Keratinocyte (primary cell): ENCODE data around the gene INTS1. TPM values are rescaled to one million over a fixed set of nuclear protein-coding genes. Genes with fewer than 3 reads are reported as not detected.

Source experiments
- DNase-seq: peaks from one replicate; pipeline ENCODE4 v3.0.0-alpha.2; 2011; ENCODE audit warnings: low read depth, missing footprints, low spot score
- FAIRE-seq: peaks from 2 replicates; lab custom pipeline; 2011; peaks lifted over from hg19 to GRCh38; lab: Jason Lieb, UNC
- H2AFZ ChIP-seq: 2 replicates; pipeline ENCODE4 v1.6.0; 2012; ENCODE audit warnings: low read length, control low read depth, inconsistent platforms; ENCODE audit not compliant: control insufficient read depth
- H3K27ac ChIP-seq: 2 replicates; pipeline ENCODE4 v1.5.1; 2011; ENCODE audit warnings: low read length; ENCODE audit not compliant: control insufficient read depth, insufficient read depth
- H3K27me3 ChIP-seq: 3 replicates; pipeline ENCODE4 v1.6.0; 2011; ENCODE audit warnings: low read length; ENCODE audit not compliant: control insufficient read depth, insufficient read depth; ENCODE audit errors: extremely low read depth
- H3K36me3 ChIP-seq, 2 experiments: 2 replicates in 1 of 2; 3 replicates in 1 of 2; pipeline ENCODE4 v1.5.1; 2011; ENCODE audit warnings: low read length in 2 of 2, mild to moderate bottlenecking in 1 of 2; ENCODE audit not compliant: control insufficient read depth in 2 of 2, insufficient read depth in 2 of 2; ENCODE audit errors: extremely low read depth in 1 of 2
- H3K4me1 ChIP-seq: 3 replicates; pipeline ENCODE4 v1.5.1; 2011; ENCODE audit warnings: low read length; ENCODE audit not compliant: control insufficient read depth, insufficient read depth; ENCODE audit errors: extremely low read depth
- H3K4me2 ChIP-seq: 3 replicates; pipeline ENCODE4 v1.6.0; 2011; ENCODE audit warnings: low read depth, low read length; ENCODE audit not compliant: control insufficient read depth, insufficient read depth; ENCODE audit errors: extremely low read depth
- H3K4me3 ChIP-seq, 3 experiments: fragments of 200-600 bp in 1 of 3; sonication (generic) in 1 of 3; 2 replicates in 2 of 3; 3 replicates in 1 of 3; pipeline ENCODE4 v1.5.1; 2011 to 2016; ENCODE audit warnings: low read length in 3 of 3, mild to moderate bottlenecking in 3 of 3, control low read depth in 2 of 3, inconsistent platforms in 1 of 3, low read depth in 1 of 3, mixed read lengths in 1 of 3, mixed run types in 1 of 3, moderate library complexity in 1 of 3; ENCODE audit not compliant: control insufficient read depth in 2 of 3, insufficient read depth in 2 of 3; ENCODE audit errors: extremely low read depth in 1 of 3
- H3K79me2 ChIP-seq: 2 replicates; pipeline ENCODE4 v1.6.0; 2012; ENCODE audit warnings: low read length; ENCODE audit not compliant: control insufficient read depth, insufficient read depth
- H3K9ac ChIP-seq: 3 replicates; pipeline ENCODE4 v1.6.0; 2011; ENCODE audit warnings: low read length; ENCODE audit not compliant: control insufficient read depth, insufficient read depth; ENCODE audit errors: extremely low read depth
- H3K9me1 ChIP-seq: 3 replicates; pipeline ENCODE4 v1.6.0; 2011; ENCODE audit warnings: low read length; ENCODE audit not compliant: control insufficient read depth, insufficient read depth; ENCODE audit errors: extremely low read depth
- H3K9me3 ChIP-seq: 2 replicates; pipeline ENCODE4 v1.5.1; 2012; ENCODE audit warnings: low read depth, low read length; ENCODE audit not compliant: control insufficient read depth
- H4K20me1 ChIP-seq: 3 replicates; pipeline ENCODE4 v1.6.0; 2011; ENCODE audit warnings: low read length; ENCODE audit not compliant: control insufficient read depth, insufficient read depth; ENCODE audit errors: extremely low read depth
- EZH2 ChIP-seq: IDR thresholded peaks from one replicate; pipeline ENCODE4 v1.6.1; 2012; ENCODE audit warnings: inconsistent platforms, mild to moderate bottlenecking, low read length, moderate library complexity
- dilution Hi-C: fragments of 300-500 bp; cut with MboI; formaldehyde crosslinking; loops from one replicate; pipeline ENCODE4 v1.7.0; 2020; ENCODE audit warnings: low sequenced_read_pairs; ENCODE audit not compliant: extremely low pct_ligation_motif_present
- polyA plus RNA-seq, 5 experiments: library from polyadenylated mRNA; depleted of rRNA in 3 of 5; stranded (reverse) in 3 of 5; stranded (forward) in 1 of 5; unstranded in 1 of 5; fragments of >200 nt; gene quantifications; 1 replicate in 1 of 5; 2 replicates in 3 of 5; 3 replicates in 1 of 5; pipeline versions ENCODE4 v1.2.1 to v1.2.3, GENCODE V29; 2011 to 2012; ENCODE audit warnings: missing spikeins in 2 of 5, low read depth in 1 of 5, low replicate concordance in 1 of 5
- TF ChIP-seq, protein P1 (sequence below), 3 experiments: IDR thresholded peaks in 1 of 3; conservative IDR thresholded peaks in 1 of 3; optimal IDR thresholded peaks in 1 of 3; 2 replicates in 2 of 3; 3 replicates in 1 of 3; pipeline versions ENCODE3 to v1.5.1; 2011; ENCODE audit warnings: low read length in 3 of 3, mild to moderate bottlenecking in 3 of 3, moderate library complexity in 2 of 3, control low read depth in 1 of 3, inconsistent platforms in 1 of 3; ENCODE audit not compliant: insufficient read depth in 2 of 3; ENCODE audit errors: extremely low read depth in 1 of 3

The INTS1 gene
- polyA plus RNA-seq, 1 donor (not counting 4 experiments of a cell fraction or from before 2014, with no cell fraction given), result 10.6 TPM

DNA sequence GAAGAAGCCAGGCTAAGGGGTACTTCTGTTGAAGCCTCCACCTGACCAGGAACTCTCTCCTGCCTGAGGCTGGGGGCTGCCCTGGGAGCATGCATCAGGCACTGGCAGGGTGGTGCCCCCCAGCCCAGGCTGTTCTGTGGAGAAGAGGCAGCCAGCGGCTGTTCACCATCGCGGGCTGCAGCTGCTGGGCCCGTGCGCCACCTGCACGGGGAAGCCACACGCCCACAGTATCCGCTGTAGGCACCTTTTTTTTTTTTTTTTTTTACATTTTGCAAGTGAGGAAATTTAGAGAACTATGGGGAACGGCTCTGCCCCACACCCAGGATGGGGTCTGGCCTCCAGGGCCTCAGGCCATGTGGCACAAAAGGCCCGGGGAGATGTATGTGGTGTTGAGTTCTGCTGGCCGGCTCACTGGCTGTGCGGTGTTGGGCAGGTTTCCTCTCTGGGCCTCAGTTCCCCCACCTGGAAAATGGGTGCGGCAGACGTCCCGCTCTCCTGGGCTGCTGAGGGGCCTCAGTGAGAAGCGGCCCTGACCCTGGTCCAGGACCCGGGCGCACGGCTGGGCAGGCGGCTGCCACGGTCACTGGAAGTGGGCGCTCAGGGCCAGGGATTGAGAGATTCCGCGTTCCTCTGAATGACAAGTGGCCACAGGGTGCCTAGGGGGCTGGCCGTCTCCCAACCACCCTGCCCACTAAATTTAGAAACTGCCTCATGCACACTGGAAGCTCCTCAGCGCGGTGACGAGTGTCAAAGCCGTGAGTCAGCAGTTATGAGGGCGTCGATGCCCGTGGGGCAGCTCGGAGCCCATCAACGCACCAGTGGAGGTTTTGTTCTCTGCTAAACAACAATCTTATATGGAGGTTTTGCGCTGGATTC is 8.8 kb upstream of the INTS1 start:
- H3K9me1 ChIP-seq, result no peaks in the 10 kb centered on the region
- DNase-seq (peak; percentile 36), FAIRE-seq (peak; percentile 95)
- H3K4me2 ChIP-seq, result peak overlapping the region; percentile 62
- H3K9me3 ChIP-seq, result no peaks in the 10 kb centered on the region
- H3K36me3 ChIP-seq, result no peaks in the 10 kb centered on the region
- H3K27me3 ChIP-seq, result no peaks in the 10 kb centered on the region
- H3K27ac ChIP-seq, result peak overlapping the region; percentile 43
- no peak for TF ChIP-seq EZH2
- TF ChIP-seq, protein P1, sequence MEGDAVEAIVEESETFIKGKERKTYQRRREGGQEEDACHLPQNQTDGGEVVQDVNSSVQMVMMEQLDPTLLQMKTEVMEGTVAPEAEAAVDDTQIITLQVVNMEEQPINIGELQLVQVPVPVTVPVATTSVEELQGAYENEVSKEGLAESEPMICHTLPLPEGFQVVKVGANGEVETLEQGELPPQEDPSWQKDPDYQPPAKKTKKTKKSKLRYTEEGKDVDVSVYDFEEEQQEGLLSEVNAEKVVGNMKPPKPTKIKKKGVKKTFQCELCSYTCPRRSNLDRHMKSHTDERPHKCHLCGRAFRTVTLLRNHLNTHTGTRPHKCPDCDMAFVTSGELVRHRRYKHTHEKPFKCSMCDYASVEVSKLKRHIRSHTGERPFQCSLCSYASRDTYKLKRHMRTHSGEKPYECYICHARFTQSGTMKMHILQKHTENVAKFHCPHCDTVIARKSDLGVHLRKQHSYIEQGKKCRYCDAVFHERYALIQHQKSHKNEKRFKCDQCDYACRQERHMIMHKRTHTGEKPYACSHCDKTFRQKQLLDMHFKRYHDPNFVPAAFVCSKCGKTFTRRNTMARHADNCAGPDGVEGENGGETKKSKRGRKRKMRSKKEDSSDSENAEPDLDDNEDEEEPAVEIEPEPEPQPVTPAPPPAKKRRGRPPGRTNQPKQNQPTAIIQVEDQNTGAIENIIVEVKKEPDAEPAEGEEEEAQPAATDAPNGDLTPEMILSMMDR (optimal IDR thresholded peaks at IDR 0.05 in 1 of 3, IDR thresholded peaks at IDR 0.05 in 1 of 3, conservative IDR thresholded peaks at IDR 0.05 in 1 of 3; ENCODE audit: extremely low read depth in 1 of 3, insufficient read depth in 2 of 3, low read length in 3 of 3), result no peak
- no peaks in the 10 kb centered on the region for H4K20me1 ChIP-seq
- dilution Hi-C loops, result no loop called here
- H3K9ac ChIP-seq, result peak overlapping the region; percentile 47
- peak overlapping the region; percentile 69 for H2AFZ ChIP-seq
- no peaks in the 10 kb centered on the region for H3K79me2 ChIP-seq
- H3K4me1 ChIP-seq, result peaks cover 13% of the 10 kb centered on the region
- peak overlapping the region in 1 of 3 experiments; percentile 34 for H3K4me3 ChIP-seq

DNA sequence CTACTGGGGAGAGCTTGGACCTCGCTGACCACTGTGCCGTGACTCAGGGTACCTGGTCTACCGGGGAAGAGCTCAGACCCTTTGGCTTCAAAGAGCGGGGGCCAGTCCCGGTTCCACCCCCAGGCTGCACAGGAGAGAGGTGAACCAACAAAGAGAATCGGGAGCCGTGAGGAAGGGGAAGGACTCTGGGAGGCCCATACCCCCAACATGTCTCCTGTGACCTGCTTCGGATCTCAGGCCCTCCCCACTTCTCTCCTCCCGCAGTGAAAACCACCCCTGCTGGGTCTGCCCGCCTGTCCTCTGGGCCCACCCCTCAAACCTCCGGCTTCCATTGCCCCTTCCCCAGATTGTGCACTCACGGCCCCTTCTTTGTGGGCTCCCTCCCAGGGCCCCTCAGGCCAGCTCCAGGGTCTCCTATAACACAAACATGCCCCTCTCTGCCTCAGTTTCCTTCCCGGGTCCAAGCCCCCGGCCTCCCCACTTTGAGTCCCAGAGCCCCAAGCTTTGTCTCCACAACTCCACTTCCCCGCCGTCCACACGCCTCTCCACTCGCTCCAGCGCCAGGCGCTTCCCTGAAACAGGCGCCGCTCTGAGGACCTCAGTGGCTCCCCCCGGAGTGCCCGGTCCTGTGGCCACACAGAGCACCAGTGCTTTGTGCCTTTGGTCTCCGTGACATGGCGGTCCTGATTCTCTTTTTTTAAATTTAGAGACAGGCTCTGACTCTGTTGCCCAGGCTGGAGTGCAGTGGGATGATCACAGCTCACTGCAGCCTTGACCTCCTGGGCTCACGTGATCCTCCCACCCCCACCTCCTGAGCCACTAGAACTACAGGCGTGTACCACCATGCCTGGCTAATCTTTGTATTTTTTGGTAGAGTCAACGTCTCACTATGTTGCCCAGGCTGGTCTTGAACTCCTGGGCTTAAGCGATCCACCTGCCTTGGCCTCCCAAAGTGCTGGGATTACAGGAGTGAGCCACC is 7.5 kb upstream of the INTS1 start:
- H3K9me1 ChIP-seq, result no peaks in the 10 kb centered on the region
- H3K27ac ChIP-seq, result no peak overlapping the region
- H3K4me3 ChIP-seq, result no peak overlapping the region
- FAIRE-seq (no peak), DNase-seq (no peak)
- no peaks in the 10 kb centered on the region for H3K27me3 ChIP-seq
- no peaks in the 10 kb centered on the region for H3K9me3 ChIP-seq
- H2AFZ ChIP-seq, result no peak overlapping the region
- dilution Hi-C loops, result no loop called here
- H3K79me2 ChIP-seq, result no peaks in the 10 kb centered on the region
- H3K4me2 ChIP-seq, result no peak overlapping the region
- TF ChIP-seq, protein P1 (optimal IDR thresholded peaks at IDR 0.05 in 1 of 3, IDR thresholded peaks at IDR 0.05 in 1 of 3, conservative IDR thresholded peaks at IDR 0.05 in 1 of 3; ENCODE audit: extremely low read depth in 1 of 3, insufficient read depth in 2 of 3, low read length in 3 of 3), result no peak
- no peak for TF ChIP-seq EZH2
- H4K20me1 ChIP-seq, result no peaks in the 10 kb centered on the region
- H3K4me1 ChIP-seq, result peaks cover 16% of the 10 kb centered on the region
- H3K36me3 ChIP-seq, result no peaks in the 10 kb centered on the region
- no peak overlapping the region for H3K9ac ChIP-seq
